GM18873 (cell line): ENCODE data around the gene ATXN1.
"Not testable (repeated sequence)": the region's sequence is repeated elsewhere in the genome, so short reads cannot be mapped to it uniquely, and the experiment has no call there.

Experiments used
- ATAC-seq: cut with Tn5 transposase; IDR thresholded peaks from one replicate; pipeline ENCODE4 v1.9.1; 2021; ENCODE audit warnings: mild to moderate bottlenecking, moderate library complexity, moderate number of reproducible peaks; ENCODE audit not compliant: unreplicated experiment, low FRiP score

ATXN1 gene

DNA sequence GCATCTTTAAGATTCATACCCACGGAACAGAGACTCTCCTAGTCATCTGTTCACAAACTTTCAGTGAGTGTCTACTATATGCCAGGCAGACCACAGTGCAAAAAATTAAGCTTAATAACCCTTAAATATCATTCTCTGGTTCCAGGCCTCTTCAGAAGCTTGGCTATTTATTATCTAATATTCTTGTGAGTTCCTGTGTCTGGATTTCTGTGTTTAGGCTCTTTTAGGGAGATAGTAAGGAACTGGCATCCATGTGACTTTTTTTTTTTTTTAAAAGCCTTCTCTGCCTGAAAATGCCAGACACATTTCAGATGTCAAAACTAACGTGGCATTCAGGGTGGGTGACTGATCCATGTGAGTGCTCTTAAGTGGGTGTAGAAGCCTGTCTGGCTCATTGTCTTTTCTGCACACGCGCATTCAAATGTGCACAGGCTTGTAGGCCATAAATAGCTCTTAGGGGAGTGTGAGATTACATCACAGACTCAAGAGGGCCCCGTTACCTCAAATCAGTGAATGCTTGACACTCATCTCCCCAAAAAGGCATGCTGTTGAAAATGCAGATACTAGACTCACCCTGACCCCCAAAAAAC is 380.9 kb downstream of the ATXN1 start:
- ATAC-seq: no peak

DNA sequence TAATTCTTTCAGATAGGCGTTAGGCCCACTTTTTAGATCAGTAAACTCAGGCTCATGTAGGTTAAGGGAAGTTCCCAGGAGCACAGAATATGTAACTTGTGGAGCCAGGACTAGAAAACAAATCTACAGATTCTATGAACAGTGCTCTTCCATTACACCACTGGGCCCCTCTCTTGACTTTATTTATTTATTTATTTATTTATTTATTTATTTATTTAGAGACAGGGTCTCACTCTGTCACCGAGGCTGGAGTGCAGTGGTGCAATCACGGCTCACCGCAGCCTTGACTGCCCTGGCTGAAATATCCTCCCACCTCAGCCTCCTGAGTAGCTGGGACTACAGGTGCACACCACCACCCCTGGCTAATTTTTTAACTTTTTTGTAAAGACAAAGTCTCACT is 382.9 kb downstream of the ATXN1 start:
- not testable (repeated sequence) for ATAC-seq

- no peak for ATAC-seq
These were observed 383.8 kb downstream of the ATXN1 start for GRCh38 chr6:16377470-16377869.

DNA sequence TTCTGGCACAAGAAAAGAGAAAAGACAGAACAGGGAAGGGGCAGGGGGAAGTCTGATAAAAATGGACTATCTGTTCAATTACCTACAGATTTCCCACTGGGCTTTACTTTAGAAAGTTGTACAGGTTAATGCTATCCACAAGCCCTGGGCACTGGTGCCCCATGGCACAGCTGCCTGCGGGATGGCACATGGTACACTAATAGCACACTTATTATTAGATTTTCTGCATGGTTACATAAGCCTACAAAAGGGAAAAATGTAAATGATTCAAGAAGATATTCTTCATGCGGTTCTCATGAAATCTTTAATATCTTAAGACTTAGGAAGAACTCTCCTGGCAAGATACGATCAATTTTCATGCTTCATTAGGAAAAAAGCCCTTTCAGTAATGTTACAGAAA is 385.4 kb downstream of the ATXN1 start:
- no peak for ATAC-seq

- no peak for ATAC-seq
These were observed 386.1 kb downstream of the ATXN1 start for GRCh38 chr6:16375206-16375605.

DNA sequence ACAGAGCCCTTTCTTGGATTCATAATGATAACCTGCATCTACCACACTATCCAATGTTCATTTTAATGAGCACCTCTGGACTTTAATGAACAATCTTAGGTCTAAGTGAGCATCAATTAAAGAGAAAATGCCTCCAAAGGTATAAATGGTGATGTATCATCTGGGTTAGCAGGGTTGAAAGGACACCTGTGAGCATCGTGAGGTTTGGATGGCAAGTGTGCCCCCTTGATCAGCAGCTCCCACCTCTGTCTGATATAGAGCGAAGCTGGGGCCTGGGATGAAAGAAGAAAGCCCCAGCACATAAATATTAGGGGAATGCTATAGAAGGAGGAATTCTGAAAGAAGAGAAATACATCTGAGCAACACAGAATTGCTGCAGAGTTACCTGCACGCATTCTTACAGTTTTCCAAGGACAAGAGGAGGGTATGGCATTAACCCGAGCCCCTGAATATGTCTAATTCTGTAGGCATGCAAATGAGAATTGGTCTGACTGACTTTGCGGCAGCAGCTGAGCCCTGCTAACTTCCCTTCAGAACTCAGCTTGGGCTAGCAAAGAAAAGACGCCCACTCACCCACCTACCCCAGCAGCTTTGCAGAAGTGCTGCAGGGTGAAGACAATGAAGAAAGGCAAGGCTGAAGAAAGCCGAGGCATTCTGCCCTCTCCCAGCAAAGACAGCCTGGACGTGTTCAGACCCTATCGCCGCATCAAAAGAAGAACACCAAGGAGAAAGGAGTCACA is 386.6 kb downstream of the ATXN1 start:
- no peak for ATAC-seq

DNA sequence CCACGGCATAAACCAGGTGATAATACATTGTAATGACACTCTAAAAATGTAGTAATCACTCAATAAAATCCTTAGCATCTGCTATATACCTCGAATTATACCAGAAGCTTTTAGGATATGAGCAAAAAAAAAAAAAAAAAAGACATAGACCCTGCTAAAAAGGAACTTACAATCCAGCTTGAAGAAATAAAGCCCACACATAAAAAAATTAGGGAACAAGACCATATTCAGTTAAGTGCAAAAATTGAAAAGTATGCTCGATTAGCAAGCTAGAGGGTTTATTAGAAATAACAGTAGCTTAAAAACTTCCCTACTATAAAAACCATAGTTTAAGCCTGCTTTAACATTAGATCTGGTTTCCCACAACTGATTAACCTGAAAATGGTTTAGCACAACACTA is 387.2 kb downstream of the ATXN1 start:
- no peak for ATAC-seq

GRCh38 chr6:16372029-16372776 is 389.1 kb downstream of the ATXN1 start:
- ATAC-seq: no peak

- ATAC-seq: no peak
These were observed 389.9 kb downstream of the ATXN1 start for GRCh38 chr6:16371401-16371800.

DNA sequence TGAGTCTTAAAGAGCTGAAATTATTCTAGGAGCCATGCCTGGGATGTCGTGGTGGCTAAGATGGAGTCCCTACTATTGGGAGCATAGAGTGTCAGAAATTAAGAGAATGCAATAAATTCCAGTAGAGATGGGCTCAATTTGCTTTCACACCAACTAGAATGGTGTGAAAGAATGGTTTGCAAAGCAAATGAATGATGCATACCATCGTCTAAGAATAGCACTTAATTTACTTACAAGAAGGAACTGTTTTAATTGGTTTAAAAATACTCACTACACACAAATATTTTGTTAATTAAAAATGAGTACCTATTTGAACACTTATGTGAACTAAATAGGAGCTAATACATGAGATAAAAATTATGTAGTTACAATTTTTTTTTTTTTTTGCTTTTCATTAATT is 390.3 kb downstream of the ATXN1 start:
- ATAC-seq: no peak

- no peak for ATAC-seq
These were observed 391.3 kb downstream of the ATXN1 start for GRCh38 chr6:16369989-16370388.

- no peak for ATAC-seq
These were observed 392.0 kb downstream of the ATXN1 start for GRCh38 chr6:16369140-16369745.

DNA sequence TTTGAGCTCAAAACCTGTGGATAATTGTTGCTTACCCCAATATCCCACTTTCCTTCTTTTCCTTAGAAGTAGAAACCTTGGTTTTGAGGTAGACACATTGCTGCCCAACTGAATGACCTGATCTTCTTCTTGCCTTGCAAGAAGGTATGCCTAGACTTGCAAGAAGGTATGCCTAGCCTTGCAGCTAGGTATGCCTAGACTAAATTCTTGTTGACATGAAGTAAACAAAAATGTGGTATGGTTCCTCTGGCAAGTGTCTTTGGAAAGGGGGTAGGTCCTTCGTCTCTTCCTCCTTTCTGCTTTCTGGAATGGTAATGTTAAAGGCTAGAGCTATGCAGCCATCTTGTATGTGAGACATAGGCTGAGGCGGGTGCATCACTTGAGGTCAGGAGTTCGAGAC is 393.7 kb downstream of the ATXN1 start:
- ATAC-seq: no peak

DNA sequence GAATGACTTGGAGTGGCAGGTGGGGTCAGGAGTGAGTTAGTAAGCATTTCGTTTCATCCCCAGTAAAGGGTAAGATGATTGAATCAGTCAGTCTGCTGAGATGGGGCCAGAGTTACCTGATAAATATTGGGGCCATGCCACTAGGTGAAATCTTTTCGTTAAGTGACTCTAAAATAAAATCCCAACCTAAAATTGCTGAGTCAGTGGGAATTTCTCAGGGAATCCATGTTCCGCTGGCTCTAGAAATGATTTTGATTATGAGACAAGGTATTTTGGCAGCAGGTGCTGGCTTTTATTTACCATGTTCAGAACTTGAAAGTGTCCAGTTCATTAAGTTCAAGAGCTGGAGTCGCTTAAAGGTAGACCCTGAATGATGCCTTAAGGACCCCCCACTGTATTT is 397.5 kb downstream of the ATXN1 start:
- no peak for ATAC-seq

- ATAC-seq: no peak
These were observed 398.3 kb downstream of the ATXN1 start for GRCh38 chr6:16362819-16363589.

DNA sequence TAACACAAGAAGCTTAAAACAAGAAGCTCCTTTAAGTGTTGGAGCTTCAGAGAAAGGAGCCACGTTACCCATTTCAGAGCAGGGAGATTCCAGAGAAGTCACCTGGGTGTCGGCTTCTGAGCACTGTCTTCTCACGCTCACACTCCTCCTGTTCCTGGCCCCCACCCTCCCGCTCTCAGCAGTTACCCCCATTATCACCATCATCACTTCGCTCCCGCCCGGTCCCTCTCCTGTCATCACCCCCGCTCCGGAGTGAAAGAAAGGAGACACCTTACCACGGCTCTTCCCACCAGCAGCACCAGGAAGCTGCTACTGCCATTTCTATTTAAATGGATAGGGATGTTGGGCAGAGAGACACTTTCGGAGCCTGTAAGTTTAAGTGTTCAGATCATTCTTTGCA is 399.0 kb downstream of the ATXN1 start:
- ATAC-seq: no peak

- ATAC-seq: no peak
These were observed 399.4 kb downstream of the ATXN1 start for GRCh38 chr6:16361861-16362260.

GRCh38 chr6:16361121-16361520 is 400.1 kb downstream of the ATXN1 start:
- no peak for ATAC-seq

GRCh38 chr6:16360365-16360764 is 400.9 kb downstream of the ATXN1 start:
- ATAC-seq: no peak

GRCh38 chr6:16359563-16359962 is 401.7 kb downstream of the ATXN1 start:
- no peak for ATAC-seq
